HG03469 (cell line): ENCODE measurements around the gene VASH1.

Source experiments
- ATAC-seq: cut with Tn5 transposase; IDR thresholded peaks from one replicate; pipeline ENCODE4 v1.9.1; 2021; ENCODE audit warnings: mild to moderate bottlenecking, moderate library complexity, moderate number of reproducible peaks; ENCODE audit not compliant: unreplicated experiment

The VASH1 gene

DNA sequence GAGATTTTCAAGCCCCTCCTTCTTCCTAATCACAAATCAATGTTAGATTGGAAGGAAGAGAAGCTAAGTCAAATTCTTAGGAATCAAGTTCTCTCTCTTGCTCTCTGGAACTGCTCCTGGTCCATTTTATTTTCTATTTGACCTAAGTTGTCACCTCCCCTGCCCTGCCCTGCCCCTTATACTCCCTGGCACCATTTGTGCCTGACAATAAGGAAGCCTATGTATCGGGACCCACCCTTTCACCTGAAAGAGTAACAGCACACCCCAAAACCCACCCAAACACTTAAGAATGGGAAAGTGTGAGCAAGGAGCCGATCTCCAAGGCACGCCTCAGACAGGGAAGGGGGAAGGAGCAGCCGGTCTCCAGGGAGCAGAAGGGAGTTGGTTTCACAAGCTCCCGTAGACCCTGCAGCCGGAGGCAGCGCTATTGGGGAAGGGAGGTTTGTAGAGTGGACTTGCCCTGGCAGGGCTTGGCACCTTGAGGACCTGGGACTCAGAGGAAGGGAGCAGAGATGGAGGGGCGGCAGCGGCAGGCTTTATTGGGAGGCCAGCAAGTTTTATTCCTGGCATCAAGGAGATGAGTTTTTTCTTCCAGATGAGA lies 66.5 kb downstream of the VASH1 start:
- ATAC-seq, result no peak

DNA sequence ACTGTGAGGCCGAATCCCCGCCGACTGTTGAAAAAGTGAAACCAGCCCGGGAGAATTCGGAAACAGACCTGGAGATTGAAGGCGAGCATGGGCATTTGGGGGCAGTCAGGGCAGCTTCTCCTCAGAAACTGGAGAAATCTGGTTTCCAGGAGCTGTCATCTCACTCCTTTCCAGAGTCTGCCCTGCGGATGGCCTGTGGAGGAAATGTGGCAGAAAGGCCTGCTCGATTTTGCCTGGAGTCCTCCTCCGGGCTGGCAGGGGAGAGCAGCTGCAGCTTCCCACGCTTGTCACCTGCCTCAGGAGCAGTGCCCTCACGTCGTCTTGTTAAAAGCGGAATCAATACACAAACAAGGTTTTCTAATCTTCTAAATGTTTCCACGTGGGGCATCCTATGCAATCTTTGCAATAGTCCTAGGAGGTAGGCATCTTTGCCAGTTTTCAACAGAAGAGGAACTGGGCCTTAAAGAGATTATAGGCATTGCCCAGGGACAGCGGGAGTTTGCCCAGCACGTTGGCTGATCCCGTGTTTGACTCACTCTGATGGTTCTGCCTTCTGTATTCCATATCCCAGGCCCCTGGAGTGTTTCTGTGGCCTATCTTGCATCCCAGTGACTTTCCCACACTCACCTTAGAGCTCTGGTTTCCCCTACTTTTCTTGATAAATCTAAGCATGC lies 67.2 kb downstream of the VASH1 start:
- ATAC-seq, result no peak

DNA sequence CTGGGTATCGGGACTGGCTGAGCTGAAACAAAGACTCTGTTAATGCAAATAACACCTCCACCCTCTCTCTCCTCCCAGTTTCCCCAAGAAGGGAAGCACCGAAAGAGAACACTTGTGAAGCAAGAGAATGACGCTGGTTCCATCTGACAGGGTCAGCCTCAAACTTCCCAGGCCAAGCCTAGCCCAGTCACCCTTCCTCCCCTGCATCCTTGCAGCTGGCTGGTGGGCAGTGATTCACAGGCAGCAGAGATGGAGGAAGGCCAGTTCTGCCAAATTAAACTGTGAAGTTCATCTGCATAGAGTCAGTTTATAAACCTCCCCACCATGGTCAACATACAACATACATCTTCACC lies 67.7 kb downstream of the VASH1 start:
- ATAC-seq, result no peak

DNA sequence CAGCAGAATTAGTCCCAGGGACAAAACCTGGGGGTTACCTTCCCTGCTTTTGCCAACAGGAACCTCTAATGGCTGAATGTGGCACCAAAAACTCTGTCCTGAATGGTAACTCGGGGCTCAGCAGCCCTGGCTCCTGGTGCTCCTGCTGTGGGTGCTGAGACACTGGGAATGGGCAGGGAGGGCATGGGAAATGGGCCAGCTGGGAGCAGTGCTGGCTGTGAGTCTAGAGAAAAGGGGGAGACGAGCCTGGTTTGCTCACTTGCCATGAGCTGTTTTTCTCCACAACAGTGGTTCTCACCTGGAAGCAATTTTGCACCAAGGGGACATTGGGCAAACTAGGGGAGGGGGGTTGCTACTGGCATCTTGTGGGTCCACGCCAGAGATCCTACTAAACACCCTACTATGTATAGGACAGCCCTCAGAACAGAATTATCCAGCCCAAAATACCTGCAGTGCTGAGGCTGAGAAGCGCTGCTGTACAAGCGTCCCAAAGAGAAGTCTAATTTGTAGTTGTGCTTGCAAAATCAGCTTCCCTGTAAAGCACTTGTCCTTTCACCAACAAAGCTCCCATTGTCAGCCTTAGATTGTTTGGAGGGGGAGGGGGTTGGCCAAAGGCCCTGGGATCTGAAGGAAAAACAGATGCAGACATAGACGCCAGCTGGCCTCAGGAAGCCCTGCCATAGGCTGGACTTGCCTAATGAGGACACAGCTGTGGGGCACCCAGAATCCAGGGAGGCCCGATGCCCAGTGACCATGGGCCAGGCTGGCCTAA lies 68.6 kb downstream of the VASH1 start:
- ATAC-seq, result no peak

DNA sequence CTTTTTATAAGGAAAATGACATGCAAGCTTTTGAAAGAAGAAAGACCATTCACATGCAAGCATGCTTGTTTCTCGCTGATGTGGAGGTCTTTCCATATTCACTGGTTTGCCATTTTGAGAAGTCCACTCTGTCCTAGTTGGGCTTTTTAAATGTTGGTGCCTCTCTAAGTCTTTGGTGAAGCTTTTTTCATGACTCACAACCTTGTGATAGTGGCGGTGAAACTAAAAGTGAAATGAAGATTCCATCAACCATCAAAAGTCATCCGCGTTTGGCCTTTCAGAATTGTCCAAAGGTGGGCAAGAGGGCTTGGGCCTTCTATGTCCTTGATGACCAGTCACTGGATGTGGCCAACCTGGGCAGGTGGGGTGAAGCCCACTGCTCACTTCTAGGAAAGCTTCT lies 69.3 kb downstream of the VASH1 start:
- no peak for ATAC-seq

DNA sequence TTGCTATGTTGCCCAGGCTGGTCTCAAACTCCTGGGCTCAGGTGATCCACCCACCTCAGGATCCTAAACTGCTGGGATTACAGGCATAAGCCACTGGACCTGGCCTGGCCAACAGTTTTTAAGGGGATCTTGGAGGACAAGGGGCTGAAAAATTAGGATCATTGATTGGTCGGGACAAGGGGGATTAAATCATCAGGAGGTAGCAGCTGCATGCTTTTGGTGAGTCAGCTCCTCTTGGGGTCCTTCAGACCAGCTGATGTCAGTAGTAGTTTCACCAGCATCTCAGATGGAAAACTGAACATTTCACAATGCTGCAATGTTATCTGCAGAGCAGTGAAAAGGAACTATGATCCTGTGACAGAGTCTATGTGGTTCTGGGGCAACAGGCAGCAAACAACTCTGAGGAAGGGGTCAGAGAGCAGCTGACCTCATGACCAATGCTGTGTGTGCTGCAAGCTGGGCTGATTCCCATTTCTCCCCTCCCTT lies 71.3 kb downstream of the VASH1 start:
- ATAC-seq, result no peak
